Activated T-cell treated with anti-CD3 and anti-CD28 coated beads, Interleukin-2, amount 50 U/mL, for 48 hours (primary cell): ENCODE measurements around the gene DNAJC30.
A peak's percentile ranks its signal among the peaks of the same experiment; 100 is the strongest.

ENCODE experiments used
- DNase-seq, 2 experiments: peaks; one replicate each; pipeline ENCODE4 v3.0.0-alpha.2; 2020

The DNAJC30 gene

DNA sequence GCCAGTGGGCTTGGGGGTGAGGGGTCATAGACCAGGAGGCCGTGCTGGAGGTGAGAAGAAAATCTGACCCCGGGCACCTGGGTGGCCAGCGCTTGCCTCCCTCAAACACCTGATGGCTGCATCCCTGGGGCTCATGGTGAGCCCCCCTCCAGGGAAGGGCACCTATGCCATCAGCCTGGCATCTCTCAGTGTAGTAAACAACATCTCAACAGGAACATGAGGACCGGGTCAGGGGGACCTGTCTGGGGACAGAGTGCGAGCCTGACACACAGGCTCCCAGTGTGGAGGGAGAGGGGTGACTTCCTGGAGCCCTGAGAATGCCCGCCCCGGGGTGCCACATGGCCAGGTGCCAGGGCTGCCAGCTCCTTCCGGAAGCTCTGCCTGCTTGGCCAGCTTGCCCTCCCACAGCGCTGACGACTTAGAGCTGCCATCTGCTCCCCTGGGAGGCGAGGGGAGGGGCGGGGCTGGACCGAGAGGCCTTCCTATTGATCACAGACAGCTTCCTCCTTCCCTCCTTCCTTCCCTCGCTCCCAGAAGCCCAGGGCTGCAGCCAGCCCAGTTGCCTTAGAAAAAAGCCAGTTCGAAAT lies 23.9 kb upstream of the DNAJC30 start:
- no peak for DNase-seq

DNA sequence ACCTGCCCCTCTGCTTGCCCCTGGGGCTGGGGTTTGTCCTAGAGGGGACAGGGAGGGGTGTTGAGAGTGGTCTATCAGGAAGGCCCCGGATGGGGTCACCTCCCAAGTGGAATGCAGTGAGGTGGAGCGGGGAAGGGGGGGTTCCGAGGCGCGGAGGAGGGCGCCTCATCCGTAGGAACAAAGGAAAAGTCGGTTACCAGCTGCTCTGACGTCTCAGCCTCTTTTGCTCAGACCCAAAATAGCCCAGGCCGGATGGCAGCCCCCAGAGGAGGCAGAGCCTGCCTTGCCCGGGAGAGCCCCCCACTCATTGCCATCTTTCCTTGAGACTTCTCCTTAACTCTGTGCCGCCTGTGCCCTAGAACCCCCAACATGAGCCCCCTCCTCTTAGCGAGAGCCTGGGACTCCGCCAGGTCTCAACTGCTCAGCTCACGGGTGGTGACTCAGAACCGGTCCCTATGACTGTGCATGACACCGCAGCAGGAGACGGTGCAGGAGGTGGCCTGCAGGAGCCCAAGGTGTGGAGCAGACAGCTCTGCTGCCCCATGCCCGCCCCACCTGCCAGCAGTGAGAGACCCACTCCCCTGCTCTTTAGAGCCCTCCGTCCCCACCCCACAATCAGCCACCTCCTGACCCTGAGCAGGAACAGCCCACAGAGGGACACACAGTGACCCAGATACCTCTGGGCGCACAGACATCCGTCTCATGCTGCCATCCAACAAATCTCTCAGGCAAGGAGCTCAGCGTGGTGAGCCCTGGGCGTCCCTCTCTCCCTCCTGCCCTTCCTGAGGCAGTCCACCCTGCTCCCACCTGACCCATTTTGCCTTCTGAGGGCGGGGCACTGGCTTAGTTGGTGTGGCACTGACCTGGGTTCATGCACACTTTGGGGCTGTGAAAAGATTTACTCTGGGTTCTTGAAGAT lies 23.1 kb upstream of the DNAJC30 start:
- DNase-seq, result peak; percentile 60 to 74

DNA sequence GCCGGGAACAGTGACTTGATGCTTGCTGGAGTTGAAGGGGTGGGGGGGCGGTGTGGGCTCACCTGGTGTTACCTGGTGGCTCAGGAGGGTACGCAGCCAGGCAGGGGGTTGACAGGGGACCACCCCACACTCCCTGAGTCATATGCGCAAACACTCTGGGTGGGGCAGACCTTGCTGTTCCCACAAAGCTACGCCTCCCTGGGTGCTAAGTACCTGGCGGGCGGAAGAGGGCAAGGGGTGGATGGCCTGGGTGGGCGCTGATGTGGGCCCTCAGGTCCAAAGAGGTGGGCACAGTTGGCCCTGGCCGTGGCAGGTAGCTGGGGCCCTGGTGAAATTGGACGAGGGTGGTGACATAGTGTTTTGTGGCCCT lies 22.3 kb upstream of the DNAJC30 start:
- DNase-seq, result no peak

DNA sequence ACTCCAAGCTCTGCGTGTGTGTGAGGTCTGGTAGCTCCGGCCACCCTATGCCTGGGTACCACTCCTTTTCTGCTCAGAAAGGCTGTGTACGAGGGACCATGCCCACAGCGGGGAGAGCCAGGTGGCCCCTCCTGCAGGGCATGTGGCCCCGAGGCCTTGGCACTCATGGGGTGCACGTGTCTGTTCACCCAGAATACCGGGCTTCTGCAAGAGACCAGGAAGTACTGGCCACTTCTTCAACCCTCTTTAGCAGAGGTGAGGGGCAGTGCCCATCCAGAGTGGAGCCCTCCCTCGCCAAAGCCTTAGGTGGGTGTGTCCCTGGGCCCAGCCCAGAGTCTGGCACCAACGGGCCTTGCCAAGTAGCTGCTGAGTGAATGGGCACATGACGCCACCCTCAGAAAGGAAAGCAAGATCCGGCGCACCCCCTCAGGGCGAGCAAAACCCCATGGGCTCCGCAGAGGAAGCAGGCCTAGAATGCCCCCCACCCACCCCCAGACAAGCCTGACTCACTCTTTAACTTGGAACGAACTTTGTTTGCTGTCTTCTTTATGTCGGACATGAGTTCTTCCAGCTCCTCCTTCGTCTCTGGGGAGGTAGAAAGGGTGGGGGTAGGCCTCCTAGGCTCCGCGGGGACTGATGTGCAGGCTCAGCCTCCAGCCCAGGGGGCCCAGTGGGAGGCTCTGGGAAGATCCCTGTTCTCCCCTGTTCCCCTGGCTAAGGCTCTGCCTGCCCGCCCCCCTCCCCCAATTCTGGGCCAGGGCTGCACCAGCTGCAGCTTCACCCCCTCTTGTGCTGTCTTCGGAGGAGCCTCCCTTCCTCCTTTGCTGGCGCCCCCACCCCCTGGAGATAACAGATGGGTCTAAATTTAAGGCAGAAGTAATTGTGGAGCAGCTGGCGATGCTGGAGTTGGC lies 21.6 kb upstream of the DNAJC30 start:
- DNase-seq, result no peak

DNA sequence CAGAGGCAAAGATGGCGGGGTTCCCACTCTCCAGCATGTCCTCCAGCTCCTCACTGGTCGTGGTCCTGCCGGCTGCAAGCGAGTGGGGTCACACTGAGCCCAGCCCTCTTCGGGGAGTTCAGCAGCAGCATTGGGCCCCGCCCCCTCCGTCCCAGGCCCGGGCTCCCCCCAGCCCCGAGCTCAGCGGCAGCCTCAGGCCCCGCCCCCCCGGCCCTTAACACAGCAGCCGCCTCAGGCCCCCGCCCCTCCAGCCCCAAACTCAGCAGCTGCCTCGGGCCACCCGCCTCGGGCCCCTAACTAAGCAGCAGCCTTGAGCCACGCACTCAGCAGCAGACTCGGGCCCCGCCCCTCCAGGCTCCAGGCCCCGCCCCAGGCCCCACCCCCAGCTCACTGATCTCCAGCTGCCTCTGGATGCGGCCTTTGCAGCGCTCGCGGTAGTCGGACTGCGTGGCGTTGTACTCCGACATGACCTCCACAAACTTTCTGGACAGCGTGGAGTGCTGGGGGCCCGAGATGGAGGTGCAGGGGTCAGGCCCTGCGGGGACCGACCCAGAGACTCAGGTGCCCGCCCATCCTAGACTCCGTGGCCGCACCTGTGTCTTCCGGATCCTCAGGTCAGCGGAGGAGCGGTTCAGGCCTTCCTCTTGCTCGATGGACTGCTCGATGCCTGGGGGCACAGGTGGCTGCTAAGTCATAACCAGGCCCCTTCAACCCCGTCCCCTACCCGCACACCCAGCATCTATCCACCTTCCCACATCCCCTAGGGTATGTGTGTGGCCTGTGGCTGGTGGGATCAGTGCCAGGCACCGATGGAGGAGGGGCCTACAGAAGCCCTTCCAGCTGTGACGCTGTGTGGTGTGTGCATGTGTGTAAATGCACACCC lies 20.7 kb upstream of the DNAJC30 start:
- peak; percentile 53 to 61 for DNase-seq

DNA sequence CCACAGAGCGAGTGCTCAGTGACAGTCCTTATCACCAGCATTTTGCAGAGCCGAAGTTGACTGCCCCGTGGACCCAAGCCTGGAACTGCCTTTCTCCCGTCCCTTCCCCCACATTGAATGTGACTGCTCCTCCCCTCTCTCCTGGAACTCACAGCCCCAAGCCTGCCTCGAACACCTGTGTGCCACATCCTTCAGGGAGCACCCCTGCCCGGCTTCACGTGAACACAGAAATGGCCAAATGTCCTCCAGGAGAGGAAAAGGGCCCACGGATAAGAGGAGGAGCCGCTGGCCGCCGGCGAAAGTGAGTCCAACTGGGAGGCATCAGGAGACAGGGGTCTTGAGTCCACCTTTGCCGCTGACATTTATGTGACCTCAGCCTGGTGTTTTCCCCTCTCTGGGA lies 20.0 kb upstream of the DNAJC30 start:
- DNase-seq, result no peak

DNA sequence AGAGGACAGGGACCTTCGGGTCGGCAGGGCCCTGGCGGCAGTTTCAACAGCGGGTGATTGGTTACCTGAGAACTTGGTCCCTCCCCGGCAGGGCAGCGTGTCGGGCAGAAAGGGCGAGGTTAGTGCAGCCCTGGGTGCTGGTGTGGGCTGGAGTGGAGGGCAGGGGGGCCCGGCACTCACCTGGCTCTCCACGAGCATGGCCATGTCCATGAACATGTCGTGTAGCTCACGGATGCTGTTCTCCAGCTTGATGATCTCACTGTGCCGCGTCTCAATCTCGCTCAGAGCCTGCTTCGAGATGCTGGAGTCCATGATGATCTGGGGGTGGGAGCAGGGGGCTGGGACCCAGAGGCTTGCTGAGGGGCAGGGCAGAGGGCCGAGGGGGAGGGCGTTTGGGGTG lies 19.4 kb upstream of the DNAJC30 start:
- no peak for DNase-seq

DNA sequence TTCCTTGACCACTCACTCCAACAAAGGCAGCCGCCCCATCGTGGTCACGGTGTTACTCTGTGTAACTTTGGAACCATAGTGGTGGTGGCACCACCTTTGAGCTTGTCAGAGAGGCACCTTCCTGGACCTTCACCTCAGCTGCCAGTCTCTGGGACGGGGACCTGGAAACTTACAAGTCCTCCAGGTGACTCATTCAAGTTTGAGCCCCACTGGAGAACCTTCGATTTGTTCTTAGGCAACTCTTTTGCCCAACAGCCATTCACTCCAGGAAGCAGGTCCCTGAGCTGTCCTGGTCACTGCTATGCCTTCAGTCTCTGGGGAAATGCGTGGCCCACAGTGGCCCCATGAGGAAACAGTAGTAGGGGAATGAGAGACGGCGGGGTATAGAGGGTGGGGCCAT lies 19.0 kb upstream of the DNAJC30 start:
- DNase-seq, result no peak

DNA sequence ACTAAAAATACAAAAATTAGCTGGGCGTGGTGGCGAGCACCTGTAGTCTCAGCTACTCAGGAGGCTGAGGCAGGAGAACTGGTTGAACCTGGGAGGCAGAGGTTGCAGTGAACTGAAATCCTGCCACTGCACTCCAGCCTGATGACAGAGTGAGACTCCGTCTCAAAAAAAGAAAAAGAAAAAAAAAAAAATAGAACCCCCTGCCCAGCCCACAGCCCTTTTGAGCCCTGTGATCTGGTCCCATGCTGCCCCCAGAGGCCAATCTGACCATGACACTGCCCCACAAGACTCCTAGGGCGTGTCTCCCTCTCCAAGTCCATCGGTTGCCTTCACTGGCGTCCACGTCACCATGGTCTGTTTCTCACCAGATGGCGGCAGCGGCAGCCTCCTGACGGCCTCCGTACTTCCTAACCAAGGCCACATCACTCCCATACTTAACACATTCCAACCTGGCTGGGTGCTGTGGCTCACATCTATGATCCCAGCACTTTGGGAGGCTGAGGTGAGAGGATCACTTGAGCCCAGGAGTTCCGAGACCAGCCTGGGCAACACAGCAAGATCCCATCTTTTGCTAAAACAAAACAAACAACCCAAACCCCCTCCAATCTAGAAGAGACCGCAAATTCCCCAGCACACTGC lies 18.2 kb upstream of the DNAJC30 start:
- DNase-seq, result peak; percentile 53 to 59

DNA sequence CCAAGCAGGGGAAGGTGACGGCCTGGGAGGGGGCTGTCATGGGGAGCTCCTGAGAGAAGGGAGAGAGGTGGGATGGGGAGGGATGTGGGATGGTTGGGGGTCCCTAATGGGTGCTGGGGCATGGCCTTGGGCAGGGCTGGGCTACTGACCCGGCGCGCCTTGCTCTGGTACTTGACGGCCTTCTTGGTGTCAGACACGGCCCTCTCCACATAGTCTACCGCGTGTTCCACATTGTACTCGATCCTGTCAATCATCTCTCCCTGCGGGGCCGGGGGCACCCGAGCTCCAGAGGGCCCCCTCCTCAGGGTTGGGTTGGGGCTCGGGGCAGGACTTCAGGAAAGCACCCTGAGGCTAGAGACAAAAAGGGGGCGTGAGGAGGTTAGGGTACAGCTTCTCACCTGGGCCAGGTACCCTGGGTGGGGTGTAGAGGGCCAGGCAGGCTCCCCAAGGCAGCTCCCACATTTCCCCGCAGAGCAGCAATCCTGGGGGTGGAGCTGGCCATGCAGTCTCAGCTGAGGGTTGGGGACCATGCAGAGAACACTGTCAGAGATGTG lies 17.4 kb upstream of the DNAJC30 start:
- no peak for DNase-seq

DNA sequence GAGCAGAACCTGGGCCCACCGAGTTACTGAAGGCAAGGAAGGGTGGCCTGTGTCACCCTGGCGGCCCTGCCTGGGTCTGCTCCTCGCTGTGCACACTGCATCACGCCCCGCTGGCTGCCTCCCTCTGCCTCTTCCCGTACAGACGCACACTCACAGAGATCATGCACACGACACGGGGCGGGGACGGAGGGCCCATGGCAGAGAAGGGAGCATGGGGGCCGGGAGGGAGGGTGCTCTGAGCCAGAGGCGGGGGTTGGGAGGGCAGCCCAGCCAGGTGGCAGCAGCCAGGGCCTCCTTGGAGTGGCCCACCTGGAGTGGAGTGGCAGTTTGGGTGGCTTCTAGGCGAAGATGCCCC lies 16.8 kb upstream of the DNAJC30 start:
- no peak for DNase-seq

DNA sequence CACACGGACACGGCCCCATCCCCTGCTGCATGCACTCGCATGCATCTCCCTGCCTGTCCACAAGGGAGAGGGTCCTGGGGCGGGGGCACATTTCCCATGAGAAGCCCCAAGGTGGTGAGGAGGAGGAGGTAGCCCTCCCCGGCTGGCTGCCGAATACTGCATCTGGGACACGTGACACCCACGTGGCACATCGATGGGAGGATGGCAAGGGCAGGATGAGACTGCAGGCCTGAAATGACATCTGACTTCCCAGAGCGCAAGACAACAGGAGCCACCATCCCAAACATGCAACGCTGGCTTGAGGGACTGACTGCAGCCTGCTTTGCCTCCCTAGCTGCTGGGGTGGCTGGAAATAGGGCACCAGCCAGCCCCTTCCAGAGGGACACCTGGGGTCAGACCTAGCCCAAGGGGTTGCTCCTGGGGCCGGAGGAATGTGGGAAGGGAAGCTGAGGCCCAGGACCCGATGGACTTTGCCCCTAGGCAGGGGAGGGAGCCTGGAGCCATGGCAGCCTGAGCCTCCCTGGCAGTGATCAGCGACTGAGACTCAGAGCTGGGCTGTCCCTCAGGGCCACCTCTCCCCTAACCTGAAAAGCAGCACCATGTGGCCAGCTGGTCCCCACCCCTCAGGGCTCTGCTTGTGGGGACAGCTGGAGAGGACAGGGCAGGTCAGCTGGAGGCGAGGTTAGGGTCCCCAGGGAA lies 16.3 kb upstream of the DNAJC30 start:
- no peak for DNase-seq

DNA sequence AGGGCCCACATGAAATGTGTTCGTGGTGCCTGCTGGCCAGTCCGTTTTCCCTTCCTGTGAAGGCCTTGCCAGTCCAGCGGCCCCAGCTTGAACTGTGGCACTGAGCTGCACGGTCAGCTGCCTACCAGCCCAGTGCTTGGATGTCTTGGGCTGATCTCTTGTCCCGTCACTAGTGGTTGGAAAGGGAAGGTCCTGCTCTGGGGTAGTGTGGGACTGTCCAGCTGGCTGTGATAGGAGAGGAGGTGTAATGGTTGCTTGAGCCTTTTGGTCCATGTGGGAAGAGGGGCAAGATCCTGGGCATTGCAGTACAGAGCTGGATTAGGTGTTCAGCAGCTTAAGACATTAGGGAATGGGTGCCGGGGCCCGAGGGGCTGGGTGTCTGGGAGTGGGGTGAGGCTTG lies 15.2 kb upstream of the DNAJC30 start:
- no peak for DNase-seq

DNA sequence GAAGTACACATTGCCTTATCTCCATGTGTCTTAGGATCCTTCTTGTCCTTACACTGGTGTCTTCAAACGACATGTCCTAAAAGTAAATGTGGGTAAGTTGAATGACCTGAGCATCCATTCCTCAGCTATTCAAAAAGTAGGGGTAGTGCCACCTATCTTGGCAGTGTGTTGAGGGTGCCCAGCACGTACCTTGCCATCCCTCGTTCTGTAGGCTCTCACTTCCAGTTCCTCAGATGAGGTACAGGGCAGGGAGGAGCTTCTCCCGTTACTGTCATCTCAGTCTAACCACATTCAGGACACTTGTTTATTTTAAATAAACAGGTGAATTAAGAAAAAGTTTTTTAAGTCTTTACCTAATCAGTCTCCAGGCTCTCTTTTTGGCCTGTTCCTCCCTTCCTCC lies 13.1 kb upstream of the DNAJC30 start:
- no peak for DNase-seq

DNA sequence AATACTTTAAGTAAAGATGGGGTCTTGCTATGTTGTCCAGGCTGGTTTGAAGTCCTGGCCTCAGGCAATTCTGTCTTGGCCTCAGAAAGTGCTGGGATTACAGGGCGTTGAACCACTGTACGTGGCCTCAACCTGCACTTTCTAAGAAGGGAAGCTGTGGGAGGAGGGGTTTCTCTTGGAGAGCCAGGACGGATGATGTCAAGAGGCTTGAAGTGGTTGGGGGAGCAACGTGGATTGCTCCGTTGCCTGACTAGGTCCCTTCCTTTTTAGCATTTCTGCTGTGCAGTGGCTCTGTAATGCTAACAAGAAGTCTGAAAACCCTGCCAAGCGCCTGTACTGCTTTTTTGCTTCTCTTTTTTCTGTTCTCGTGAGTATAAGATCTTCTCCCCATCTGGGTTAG lies 7.4 kb upstream of the DNAJC30 start:
- DNase-seq, result no peak

DNA sequence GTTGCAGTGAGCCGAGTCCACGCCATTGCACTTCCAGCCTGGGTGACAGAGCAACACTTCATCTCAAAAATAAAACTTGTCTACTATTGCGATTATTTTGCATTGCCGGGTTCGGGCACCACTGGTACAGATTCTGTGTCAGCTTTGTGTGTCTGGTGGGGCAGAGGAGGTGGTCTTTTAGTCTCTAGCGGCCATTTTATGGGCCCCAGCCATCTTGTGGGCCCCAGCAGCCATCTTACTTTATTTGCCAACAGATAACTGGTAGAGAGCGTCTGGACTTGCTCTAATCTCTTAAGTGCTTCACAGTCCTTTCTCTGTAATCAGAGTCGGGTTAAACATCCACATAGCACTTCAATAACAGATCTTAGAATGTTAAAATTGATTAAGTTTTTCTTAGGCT lies 5.0 kb upstream of the DNAJC30 start:
- no peak for DNase-seq

DNA sequence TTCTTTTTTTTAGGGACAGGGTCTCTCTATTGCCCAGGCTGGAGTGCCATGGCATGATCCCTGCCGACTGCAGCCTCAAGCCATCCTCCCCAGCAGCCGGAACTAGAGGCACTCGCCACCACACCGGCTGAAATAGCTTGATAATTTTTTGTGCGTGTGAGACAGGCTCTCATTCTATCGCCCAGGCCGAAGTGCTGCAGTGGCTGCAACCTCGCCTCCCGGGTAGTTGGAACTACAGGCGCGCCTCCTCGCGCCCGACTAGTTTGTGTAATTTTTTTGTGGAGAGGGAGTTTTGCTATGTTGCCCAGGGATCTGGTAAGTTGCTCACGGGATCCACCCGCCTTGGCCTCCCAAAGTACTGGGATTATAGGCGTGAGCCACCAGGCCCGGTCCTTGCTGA lies 2.1 kb upstream of the DNAJC30 start:
- no peak for DNase-seq

DNA sequence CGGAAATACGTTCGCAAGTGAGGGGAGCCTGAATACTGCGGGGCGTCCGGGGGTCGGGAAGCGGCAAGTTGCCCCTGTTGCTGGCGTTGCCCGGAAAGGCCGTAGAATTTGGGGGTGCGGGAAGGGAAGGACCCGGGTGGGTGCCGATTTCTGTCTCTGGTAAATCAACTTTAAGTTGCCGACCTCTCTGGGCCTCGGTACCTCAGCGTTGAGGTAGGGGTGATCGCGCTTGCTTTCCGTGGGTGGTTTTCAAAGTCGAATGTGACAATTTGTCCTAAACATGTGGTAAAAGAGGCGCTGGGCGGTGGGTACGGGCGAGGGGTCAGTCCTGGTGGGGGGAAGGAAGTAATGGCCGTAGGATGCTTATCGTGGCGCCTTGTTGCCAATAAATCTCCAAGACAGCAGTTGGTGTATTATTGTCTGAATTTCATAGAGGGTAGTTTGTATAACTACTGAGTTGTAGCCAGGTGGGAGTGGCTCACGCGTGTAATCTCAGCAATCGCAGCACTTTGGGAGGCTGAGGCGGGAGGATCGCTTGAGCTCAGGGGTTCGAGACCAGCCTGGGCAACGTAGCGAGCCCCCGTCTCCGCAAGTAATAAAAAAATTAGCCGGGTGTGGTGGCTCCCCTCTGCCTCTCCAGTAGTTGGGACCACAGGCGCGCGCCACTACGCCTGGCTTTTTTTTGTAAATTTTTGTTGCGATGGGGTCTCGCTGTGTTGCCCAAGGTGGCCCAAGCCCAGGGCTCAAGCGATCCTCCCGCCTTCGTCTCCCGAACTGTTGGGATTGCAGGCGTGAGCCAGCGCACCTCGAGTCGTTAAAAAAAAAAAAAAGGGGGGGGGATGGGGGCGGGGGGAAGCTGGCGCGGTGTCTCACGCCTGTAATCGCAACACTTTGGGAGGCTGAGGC lies 788 bp upstream of the DNAJC30 start:
- DNase-seq, result no peak

DNA sequence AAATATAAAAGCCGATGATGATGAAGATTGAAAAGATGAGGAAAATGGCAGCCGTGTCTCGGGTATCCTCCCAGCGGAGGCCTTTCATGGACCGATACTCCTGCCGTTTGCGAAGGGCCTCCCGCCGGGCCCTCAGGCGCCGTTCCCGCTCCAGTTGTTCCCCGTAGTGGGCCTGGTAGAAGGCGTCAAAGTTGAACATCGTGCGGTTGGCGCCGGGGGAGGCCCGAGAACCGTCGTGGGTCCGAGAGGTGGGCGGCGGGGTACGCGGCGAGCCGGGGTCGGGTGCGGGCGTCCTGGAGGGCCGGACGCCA lies 553 bp downstream of the DNAJC30 start:
- DNase-seq, result no peak

DNA sequence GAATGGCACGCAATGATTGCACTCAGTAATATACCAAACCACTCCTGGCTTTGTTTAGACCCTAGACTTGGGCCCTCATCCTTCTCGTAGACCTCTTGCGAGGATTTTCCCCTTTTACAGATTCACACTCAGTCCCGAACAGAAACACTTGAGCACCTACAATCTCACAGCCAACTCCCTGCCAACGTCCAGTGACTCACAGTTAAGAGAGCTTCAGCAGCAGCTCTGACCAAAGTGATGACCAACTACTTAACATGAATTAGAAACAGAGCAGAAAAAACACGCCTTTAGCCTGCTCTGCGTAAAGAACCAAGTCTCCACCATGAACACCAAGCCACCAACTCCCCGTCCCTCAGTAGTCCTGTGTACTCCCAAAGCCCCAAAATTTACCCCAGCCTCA lies 2.2 kb downstream of the DNAJC30 start:
- DNase-seq, result no peak
